ENCODE data around the gene RPS6KA2.

Gene RPS6KA2

DNA sequence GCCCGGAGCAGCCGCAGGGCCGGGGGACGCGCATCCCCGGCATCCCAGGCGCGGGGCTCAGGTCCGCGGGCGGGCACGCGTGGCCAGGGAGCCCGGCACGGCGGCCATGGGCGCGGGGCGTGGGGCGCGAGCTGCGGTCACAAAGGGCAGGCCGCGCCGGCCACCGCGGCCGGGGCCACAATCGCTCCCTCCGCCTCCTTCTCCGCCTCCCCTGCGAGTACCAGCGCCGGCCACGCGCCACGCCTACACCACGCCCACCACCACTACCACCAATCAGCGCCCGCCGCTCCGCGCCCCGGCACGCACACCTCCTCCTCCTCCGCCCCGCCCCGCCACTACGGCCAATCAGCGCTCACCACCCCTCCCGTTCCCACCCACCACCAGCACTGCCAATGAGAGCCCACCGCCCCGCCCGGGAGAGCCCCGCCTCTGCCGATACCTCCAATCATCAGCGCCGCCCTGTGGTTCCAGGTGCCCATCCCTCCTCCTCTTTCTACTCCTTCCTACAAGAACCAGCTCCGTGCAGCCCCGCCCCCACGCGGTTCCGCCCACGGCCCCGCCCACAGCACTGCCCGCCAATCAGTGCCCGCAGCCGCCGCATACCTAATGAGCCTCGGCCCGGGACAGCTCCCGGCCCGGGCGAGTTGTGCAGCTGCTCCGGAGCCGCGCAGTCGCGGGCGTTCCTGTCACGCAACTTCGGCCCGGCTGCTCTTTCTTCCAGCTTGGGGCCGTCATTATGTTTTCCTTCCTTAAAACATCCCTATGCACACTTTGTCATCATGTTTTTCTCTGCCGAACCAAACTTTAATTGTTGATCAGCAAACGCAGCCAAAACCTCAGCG is at the start of gene RPS6KA2:
RPS6KA2 (minus strand) TSS at position 219 of the 842 bp plus-strand sequence. CDS start 232 bp downstream, outside the sequence.
- H3K4me3 ChIP-seq (ENCODE audit: low read depth, low read length): peak within 1 kb of the TSS; percentile 76
- TF ChIP-seq, protein P1, sequence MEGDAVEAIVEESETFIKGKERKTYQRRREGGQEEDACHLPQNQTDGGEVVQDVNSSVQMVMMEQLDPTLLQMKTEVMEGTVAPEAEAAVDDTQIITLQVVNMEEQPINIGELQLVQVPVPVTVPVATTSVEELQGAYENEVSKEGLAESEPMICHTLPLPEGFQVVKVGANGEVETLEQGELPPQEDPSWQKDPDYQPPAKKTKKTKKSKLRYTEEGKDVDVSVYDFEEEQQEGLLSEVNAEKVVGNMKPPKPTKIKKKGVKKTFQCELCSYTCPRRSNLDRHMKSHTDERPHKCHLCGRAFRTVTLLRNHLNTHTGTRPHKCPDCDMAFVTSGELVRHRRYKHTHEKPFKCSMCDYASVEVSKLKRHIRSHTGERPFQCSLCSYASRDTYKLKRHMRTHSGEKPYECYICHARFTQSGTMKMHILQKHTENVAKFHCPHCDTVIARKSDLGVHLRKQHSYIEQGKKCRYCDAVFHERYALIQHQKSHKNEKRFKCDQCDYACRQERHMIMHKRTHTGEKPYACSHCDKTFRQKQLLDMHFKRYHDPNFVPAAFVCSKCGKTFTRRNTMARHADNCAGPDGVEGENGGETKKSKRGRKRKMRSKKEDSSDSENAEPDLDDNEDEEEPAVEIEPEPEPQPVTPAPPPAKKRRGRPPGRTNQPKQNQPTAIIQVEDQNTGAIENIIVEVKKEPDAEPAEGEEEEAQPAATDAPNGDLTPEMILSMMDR (IDR thresholded peaks at IDR 0.05; ENCODE audit: low read depth, low read length, missing control alignments): no peak
- peak; percentile 96 for DNase-seq (ENCODE audit: low read depth)

DNA sequence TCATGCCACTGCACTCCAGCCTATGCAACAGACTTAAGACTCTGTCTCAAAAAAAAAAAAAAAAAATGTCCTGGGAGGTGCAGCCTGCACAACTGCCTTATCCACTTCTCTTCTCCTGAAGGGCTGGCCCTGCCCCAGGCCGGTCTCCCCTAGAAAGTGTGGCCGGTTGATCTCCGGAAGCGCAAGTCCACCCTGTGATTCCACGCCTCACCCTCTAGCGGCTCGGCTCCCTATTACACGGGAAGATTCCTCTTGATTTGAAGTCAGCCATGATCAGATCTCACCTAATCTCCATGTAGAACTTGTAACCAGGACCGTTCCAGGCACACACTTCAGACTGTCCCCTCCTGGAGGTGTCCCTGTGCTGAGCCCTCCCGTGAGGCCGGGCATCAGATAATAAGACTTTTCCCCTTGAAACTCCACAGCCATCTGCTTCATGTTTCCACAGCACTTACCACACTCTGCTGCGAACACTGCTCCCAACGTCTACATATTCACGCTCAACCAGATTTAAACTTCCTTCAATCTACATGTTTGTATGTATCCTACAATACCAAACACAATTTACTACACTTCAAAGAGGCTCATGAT is 49.3 kb upstream of the RPS6KA2 start:
- H3K4me3 ChIP-seq (ENCODE audit: low read depth, low read length): no peak overlapping the region
- TF ChIP-seq, protein P1 (IDR thresholded peaks at IDR 0.05; ENCODE audit: low read depth, low read length, missing control alignments): no peak
- no peak for DNase-seq (ENCODE audit: low read depth)

DNA sequence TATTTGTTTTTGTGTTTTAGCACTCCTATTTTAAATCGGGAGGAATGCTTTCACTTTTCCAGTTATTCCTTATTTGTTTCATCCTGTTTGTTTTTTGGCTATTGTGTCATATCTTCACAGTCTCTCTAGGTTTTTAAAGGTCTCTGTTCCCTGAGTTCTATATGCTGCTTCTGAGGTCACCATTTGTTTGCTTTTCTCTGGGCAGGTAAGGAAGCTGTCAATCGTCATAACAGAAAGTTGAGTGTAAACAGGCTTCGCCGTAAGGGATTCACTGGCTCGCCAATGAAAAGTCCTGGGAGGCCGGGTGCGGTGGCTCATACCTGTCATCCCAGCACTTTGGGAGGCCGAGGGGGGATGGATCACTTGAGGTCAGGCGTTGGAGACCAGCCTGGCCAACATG is 48.7 kb upstream of the RPS6KA2 start:
- no peak overlapping the region for H3K4me3 ChIP-seq (ENCODE audit: low read depth, low read length)
- TF ChIP-seq, protein P1 (IDR thresholded peaks at IDR 0.05; ENCODE audit: low read depth, low read length, missing control alignments): no peak

DNA sequence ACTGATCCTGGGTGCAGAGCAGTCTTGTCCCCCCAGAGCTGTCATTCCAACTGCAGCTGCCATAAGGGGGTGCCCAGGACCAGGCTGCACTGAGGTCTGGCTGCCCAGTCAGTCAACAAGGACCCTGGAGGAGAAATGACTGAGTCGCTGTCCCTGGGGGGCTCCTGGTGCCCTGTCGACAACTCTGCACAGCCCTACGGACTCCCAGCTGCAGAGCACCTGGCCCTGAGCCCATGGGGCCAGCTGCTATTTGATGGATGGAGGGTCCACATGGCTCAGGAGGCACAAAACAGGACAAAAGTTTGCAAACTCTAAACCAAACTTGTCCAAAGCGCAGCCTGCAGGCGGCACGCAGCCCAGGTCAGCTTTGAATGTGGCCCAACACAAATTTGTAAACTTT is 46.3 kb upstream of the RPS6KA2 start:
- TF ChIP-seq, protein P1 (IDR thresholded peaks at IDR 0.05; ENCODE audit: low read depth, low read length, missing control alignments): no peak
- no peak overlapping the region for H3K4me3 ChIP-seq (ENCODE audit: low read depth, low read length)
- no peak for DNase-seq (ENCODE audit: low read depth)

More for the DNA sequence above, 48.7 kb upstream of the RPS6KA2 start:
- no peak for DNase-seq (ENCODE audit: low read depth)

DNA sequence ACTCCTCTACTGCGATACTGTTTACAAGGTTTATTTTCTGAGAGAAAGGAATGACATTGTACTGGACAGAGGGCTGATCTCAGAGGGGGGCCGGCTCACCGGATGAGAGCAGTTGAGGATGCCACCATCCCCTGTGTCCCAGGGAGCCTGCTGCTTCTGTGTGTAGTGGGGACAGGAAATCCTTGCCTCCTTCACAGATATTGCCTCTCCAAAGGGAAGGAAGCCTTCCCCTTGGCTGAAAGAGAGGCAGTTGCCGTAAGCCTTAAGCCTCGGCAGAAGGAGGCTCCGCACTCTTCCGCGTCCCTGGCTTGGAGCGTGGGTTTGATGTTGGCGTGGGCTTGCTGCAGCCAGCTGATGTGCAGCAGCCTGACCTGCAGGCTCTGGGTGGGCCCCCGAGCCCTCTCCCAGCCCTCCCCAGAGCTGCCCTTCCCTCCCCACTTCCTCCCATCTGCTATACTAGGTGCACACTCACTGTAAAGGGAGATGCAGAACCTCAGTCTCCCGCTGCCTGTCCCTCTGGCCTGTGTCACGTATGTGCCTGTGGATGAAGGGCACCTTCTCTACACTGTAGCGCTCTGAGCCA is 45.7 kb upstream of the RPS6KA2 start:
- TF ChIP-seq, protein P1 (IDR thresholded peaks at IDR 0.05; ENCODE audit: low read depth, low read length, missing control alignments): no peak
- no peak for DNase-seq (ENCODE audit: low read depth)
- H3K4me3 ChIP-seq (ENCODE audit: low read depth, low read length): no peak overlapping the region

DNA sequence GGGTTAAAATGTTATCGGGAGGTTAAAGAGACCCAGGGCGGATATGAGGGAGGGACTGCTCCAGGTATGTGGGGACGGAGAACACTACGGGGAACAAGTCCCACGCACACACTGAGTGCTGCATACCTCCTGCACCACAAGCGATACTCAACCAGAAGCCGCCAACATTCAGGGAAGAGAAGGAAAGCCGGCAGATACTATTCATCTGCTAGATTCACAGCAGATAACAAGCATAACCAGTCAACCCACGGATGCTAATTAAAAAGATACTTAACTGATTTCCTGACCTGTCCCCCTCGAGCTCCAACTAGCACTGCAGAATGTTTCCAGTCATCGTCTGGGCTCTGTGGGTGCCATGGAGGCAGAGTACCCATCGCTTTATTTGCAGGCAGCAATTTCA is 45.1 kb upstream of the RPS6KA2 start:
- TF ChIP-seq, protein P1 (IDR thresholded peaks at IDR 0.05; ENCODE audit: low read depth, low read length, missing control alignments): no peak
- H3K4me3 ChIP-seq (ENCODE audit: low read depth, low read length): no peak overlapping the region
- DNase-seq (ENCODE audit: low read depth): no peak

All from GM12864 (cell line).